GM23338 (cell line): Measurements from ENCODE around the gene COX7A2. TPM values are rescaled to one million over a fixed set of nuclear protein-coding genes. Genes with fewer than 3 reads are reported as not detected.
A peak's percentile ranks its signal among the peaks of the same experiment; 100 is the strongest.

Experiments
- ATAC-seq: fragments of 200-7000 bp; cut with Tn5 transposase; 3 replicates; pipeline ENCODE4 v1.9.1; 2020
- DNase-seq: peaks from one replicate; pipeline ENCODE4 v3.0.0-alpha.2; 2015; ENCODE audit warnings: low spot score
- H2AFZ ChIP-seq: fragments of 200-600 bp; sonication (generic); 2 replicates; pipeline ENCODE4 v1.8.0; 2016; ENCODE audit warnings: antibody characterized with exemption, mild to moderate bottlenecking, moderate library complexity
- H3F3A ChIP-seq: fragments of 200-600 bp; sonication (generic); replicated peaks from 2 replicates; pipeline ENCODE4 v1.8.0; 2017; ENCODE audit warnings: antibody characterized with exemption, mixed run types, low read depth
- H3K27ac ChIP-seq: fragments of 200-600 bp; sonication (generic); 2 replicates; pipeline ENCODE4 v1.6.1; 2016; ENCODE audit warnings: low read depth
- H3K27me3 ChIP-seq: fragments of 200-600 bp; sonication (generic); 2 replicates; pipeline ENCODE4 v1.8.0; 2016; ENCODE audit warnings: mild to moderate bottlenecking, mixed run types, moderate library complexity; ENCODE audit not compliant: insufficient read depth
- H3K36me3 ChIP-seq: fragments of 200-600 bp; sonication (generic); 2 replicates; pipeline ENCODE4 v1.8.0; 2016; ENCODE audit warnings: mild to moderate bottlenecking; ENCODE audit not compliant: insufficient read depth
- H3K4me1 ChIP-seq: fragments of 200-600 bp; sonication (generic); 2 replicates; pipeline ENCODE4 v1.8.0; 2016; ENCODE audit warnings: mild to moderate bottlenecking, moderate library complexity; ENCODE audit not compliant: insufficient read depth
- H3K4me2 ChIP-seq: fragments of 200-600 bp; sonication (generic); 2 replicates; pipeline ENCODE4 v1.7.1; 2017; ENCODE audit warnings: mixed run types
- H3K4me3 ChIP-seq: fragments of 200-600 bp; sonication (generic); 2 replicates; pipeline ENCODE4 v1.6.1; 2016; ENCODE audit warnings: mixed run types
- H3K79me2 ChIP-seq: fragments of 200-600 bp; sonication (generic); replicated peaks from 2 replicates; pipeline ENCODE4 v1.8.0; 2017; ENCODE audit warnings: mild to moderate bottlenecking; ENCODE audit not compliant: insufficient read depth
- H3K9me2 ChIP-seq: fragments of 200-600 bp; sonication (generic); 2 replicates; pipeline ENCODE4 v1.8.0; 2017; ENCODE audit not compliant: insufficient read depth
- H4K20me1 ChIP-seq: fragments of 200-600 bp; sonication (generic); replicated peaks from 2 replicates; pipeline ENCODE4 v1.8.0; 2017; ENCODE audit warnings: mild to moderate bottlenecking; ENCODE audit not compliant: insufficient read depth
- H3K27ac Mint-ChIP-seq: 2 replicates; pipeline ENCODE4 v1.8.0; 2020; ENCODE audit warnings: inconsistent platforms, mild to moderate bottlenecking, moderate library complexity, mixed read lengths
- H3K27me3 Mint-ChIP-seq: 3 replicates; pipeline ENCODE4 v1.8.0; 2022; ENCODE audit warnings: low read depth, mild to moderate bottlenecking, moderate library complexity, mixed read lengths, inconsistent platforms; ENCODE audit not compliant: insufficient read depth, poor library complexity
- H3K36me3 Mint-ChIP-seq: 3 replicates; pipeline ENCODE4 v1.8.0; 2021; ENCODE audit warnings: low read depth, mild to moderate bottlenecking, inconsistent platforms, moderate library complexity, mixed read lengths
- H3K4me1 Mint-ChIP-seq: 3 replicates; pipeline ENCODE4 v1.8.0; 2020; ENCODE audit warnings: mild to moderate bottlenecking, inconsistent platforms, mixed read lengths
- H3K4me3 Mint-ChIP-seq: 3 replicates; pipeline ENCODE4 v1.8.0; 2021; ENCODE audit warnings: moderate library complexity, mild to moderate bottlenecking, inconsistent platforms, mixed read lengths
- H3K9me3 Mint-ChIP-seq: 3 replicates; pipeline ENCODE4 v1.8.0; 2020; ENCODE audit warnings: moderate library complexity, mild to moderate bottlenecking, inconsistent platforms, mixed read lengths
- CTCF ChIP-seq, 2 experiments: fragments of 200-600 bp in 1 of 2; sonication (generic) in 1 of 2; conservative IDR thresholded peaks; 2 replicates each; pipeline versions ENCODE4 v1.5.1 to v1.6.1; 2016 to 2017; ENCODE audit warnings: antibody characterized with exemption in 2 of 2, low read depth in 2 of 2, mild to moderate bottlenecking in 2 of 2, moderate library complexity in 1 of 2
- EZH2 ChIP-seq: fragments of 200-600 bp; sonication (generic); IDR thresholded peaks from one replicate; pipeline ENCODE4 v1.8.0; 2017; ENCODE audit warnings: antibody characterized with exemption, mild to moderate bottlenecking, low read depth; ENCODE audit not compliant: unreplicated experiment
- EZH2phosphoT487 ChIP-seq: fragments of 200-600 bp; sonication (generic); IDR thresholded peaks from one replicate; pipeline ENCODE4 v1.8.1; 2018; ENCODE audit warnings: antibody characterized with exemption; ENCODE audit not compliant: unreplicated experiment
- STAT1 ChIP-seq: IDR thresholded peaks from one replicate; pipeline ENCODE4 v1.6.1; 2016; ENCODE audit warnings: antibody characterized with exemption; ENCODE audit not compliant: unreplicated experiment
- ZNF331 ChIP-seq: fragments of 250-450 bp; sonication (Bioruptor Pico); IDR thresholded peaks from 2 replicates; pipeline ENCODE4 v1.5.0; 2020; ENCODE audit warnings: low read depth, mild to moderate bottlenecking, moderate library complexity
- ZNF462 ChIP-seq: fragments of 250-450 bp; sonication (Bioruptor Pico); IDR thresholded peaks from 2 replicates; pipeline ENCODE4 v1.5.0; 2020; ENCODE audit warnings: mild to moderate bottlenecking, moderate library complexity
- polyA plus RNA-seq: library from polyadenylated mRNA; unstranded; fragments of >200 nt; fragmentation: Nextera tagmentation; extraction: Ambion mirVana; gene quantifications from 2 replicates; pipeline ENCODE4 v1.2.1, GENCODE V29; 2016
- total RNA-seq: library from RNA; depleted of rRNA; stranded (reverse); fragments of >200 nt; shearing (Covaris generic); gene quantifications from 2 replicates; pipeline ENCODE4 v1.2.3, GENCODE V29; 2014

COX7A2 gene
- total and polyA plus RNA-seq, 2 experiments from 2014 or later: 93.7 to 963 TPM

- peak; percentile 68; the same call in 1 of the 2 replicates for TF ChIP-seq ZNF462
- no peak for TF ChIP-seq EZH2
- no peak for TF ChIP-seq EZH2phosphoT487
Observed at GRCh38 chr6:75213112-75213511, 30.5 kb downstream of the COX7A2 start (continued).

- H3K4me1 Mint-ChIP-seq: peaks cover 50% of the 10 kb centered on the region
- H3K4me3 Mint-ChIP-seq: no peak overlapping the region
- no peaks in the 10 kb centered on the region for H3K79me2 ChIP-seq
- no peaks in the 10 kb centered on the region; the same call in 1 of the 2 replicates for H3F3A ChIP-seq
- peak overlapping the region; percentile 17; the same call in 1 of the 2 replicates for H3K27ac Mint-ChIP-seq
- no peak for ATAC-seq
- peak overlapping the region; percentile 21; the same call in 1 of the 2 replicates for H3K4me2 ChIP-seq
- H3K27me3 ChIP-seq: peaks cover 26% of the 10 kb centered on the region
- peak overlapping the region; percentile 26; the same call in 1 of the 2 replicates for H3K27ac ChIP-seq
- H3K36me3 ChIP-seq: no peaks in the 10 kb centered on the region
- peaks cover 36% of the 10 kb centered on the region for H3K4me1 ChIP-seq
- peak overlapping the region; percentile 76; the same call in 1 of the 2 replicates for H2AFZ ChIP-seq
- H3K9me2 ChIP-seq: peaks cover 7% of the 10 kb centered on the region; the same call in 1 of the 2 replicates
- H4K20me1 ChIP-seq: no peaks in the 10 kb centered on the region
- DNase-seq: no peak
- H3K27me3 Mint-ChIP-seq: peaks cover 24% of the 10 kb centered on the region
- H3K4me3 ChIP-seq: no peak overlapping the region
- no peaks in the 10 kb centered on the region for H3K36me3 Mint-ChIP-seq
- H3K9me3 Mint-ChIP-seq: no peaks in the 10 kb centered on the region
- TF ChIP-seq ZNF331 (CRISPR knock-in tag): no peak
- TF ChIP-seq CTCF (conservative IDR thresholded peaks at IDR 0.05; ENCODE audit: low read depth in 2 of 2): no peak
- TF ChIP-seq ZNF462: no peak
- no peak for TF ChIP-seq STAT1
Observed at GRCh38 chr6:75211920-75212590, 31.5 kb downstream of the COX7A2 start.
